ENCODE data around the gene NFU1. TPM values are rescaled to one million over a fixed set of nuclear protein-coding genes. Genes with fewer than 3 reads are reported as not detected.
"Not testable (repeated sequence)": the region's sequence is repeated elsewhere in the genome, so short reads cannot be mapped to it uniquely, and the experiment has no call there.

Gene NFU1
- total RNA-seq, 1 donor from 2014 or later: 42.9 TPM

DNA sequence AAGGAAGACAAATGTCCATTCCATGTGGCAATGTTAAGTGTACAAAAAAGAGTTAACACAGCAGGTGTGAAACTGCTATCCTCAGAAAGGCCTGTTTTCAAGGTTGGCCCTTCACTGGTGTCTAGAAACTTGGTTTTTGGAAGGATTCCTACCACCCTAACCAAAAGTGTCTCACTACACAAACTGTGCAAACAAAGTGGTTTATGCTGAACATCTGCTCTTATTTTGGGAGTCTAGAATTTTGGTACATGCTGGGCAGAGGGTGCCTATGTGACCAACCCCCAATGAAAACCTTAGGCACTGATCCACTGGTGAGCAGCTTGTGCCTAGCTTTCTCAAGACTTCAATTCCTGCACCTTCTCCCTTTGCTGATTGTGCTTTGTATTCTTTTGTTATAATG, 64.5 kb downstream of the NFU1 start:
- H3K27me3 ChIP-seq: no peaks in the 10 kb centered on the region
- H3K27ac ChIP-seq: no peak overlapping the region
- no peak for TF ChIP-seq CTCF (IDR thresholded peaks at IDR 0.05)
- ATAC-seq: no peak
- intact Hi-C loops (cut with DNase I): no loop called here
- no peaks in the 10 kb centered on the region for H3K9me3 ChIP-seq
- H3K4me1 ChIP-seq: peaks cover 5% of the 10 kb centered on the region
- DNase-seq: no peak
- H3K4me3 ChIP-seq: no peak overlapping the region
- H3K36me3 ChIP-seq: peaks cover 52% of the 10 kb centered on the region

- intact Hi-C loops (cut with DNase I): no loop called here
- no peak for TF ChIP-seq CTCF (IDR thresholded peaks at IDR 0.05)
- no peaks in the 10 kb centered on the region for H3K9me3 ChIP-seq
- ATAC-seq (no peak), DNase-seq (no peak)
- no peaks in the 10 kb centered on the region for H3K27me3 ChIP-seq
- H3K27ac ChIP-seq: no peak overlapping the region
- peaks cover 81% of the 10 kb centered on the region for H3K36me3 ChIP-seq
- H3K4me3 ChIP-seq: no peak overlapping the region
- no peaks in the 10 kb centered on the region for H3K4me1 ChIP-seq
Measured at GRCh38 chr2:69369802-69370201, 67.4 kb downstream of the NFU1 start.

- Histone ChIP-seq H3K4me3 (no peak overlapping the region), H3K27me3 (no peaks in the 10 kb centered on the region), H3K27ac (no peak overlapping the region), H3K4me1 (no peaks in the 10 kb centered on the region), H3K36me3 (peaks cover 88% of the 10 kb centered on the region), H3K9me3 (no peaks in the 10 kb centered on the region)
- ATAC-seq: no peak
- intact Hi-C loops (cut with DNase I): no loop called here
- no peak for DNase-seq
- TF ChIP-seq CTCF (IDR thresholded peaks at IDR 0.05): no peak
Measured at GRCh38 chr2:69368588-69368987, 68.6 kb downstream of the NFU1 start.

DNA sequence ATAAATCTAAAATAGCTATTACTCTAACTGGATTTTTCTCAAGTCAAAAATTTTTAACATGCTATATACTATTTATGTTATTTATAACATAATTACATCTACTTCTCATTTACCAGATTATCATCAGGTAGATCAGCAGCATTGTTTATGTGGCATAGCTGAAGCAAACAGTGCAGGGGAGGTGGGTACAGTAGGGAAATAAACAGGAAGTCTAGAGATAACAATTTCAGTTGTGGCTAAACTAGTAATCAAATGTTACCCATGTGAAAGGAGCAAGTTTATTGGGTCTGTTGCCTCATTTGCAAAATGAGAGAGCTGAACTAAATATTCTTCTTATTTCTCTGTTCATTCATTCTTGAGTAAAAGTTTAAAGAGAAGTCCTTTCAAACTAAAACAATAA, 77.9 kb downstream of the NFU1 start:
- ATAC-seq (no peak), DNase-seq (no peak)
- Histone ChIP-seq H3K36me3 (peaks cover 100% of the 10 kb centered on the region), H3K9me3 (no peaks in the 10 kb centered on the region), H3K4me1 (no peaks in the 10 kb centered on the region), H3K27ac (no peak overlapping the region), H3K27me3 (no peaks in the 10 kb centered on the region), H3K4me3 (no peak overlapping the region)
- intact Hi-C loops (cut with DNase I): no loop called here
- TF ChIP-seq CTCF (IDR thresholded peaks at IDR 0.05): no peak

DNA sequence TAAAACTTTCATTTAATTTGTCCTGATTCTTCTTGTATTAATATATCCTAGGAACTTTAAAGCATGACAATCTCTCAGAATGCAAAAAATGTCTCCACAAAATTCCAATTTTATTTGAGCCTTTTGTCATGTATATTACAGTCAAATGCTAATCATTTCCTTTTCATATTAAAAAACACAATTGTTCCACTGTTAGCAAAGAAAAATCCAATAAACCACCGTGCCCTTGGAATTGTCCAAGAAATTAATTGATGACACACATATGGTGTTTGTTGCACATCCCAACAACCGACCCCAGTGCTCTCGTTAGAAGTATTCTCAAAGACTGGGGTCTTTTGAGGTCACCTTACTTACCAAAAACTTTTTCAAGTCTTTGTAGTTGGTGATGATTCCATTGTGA, 78.3 kb downstream of the NFU1 start:
- ATAC-seq (no peak), DNase-seq (no peak)
- H3K27me3 ChIP-seq: no peaks in the 10 kb centered on the region
- no peak overlapping the region for H3K27ac ChIP-seq
- intact Hi-C loops (cut with DNase I): no loop called here
- no peaks in the 10 kb centered on the region for H3K9me3 ChIP-seq
- no peak for TF ChIP-seq CTCF (IDR thresholded peaks at IDR 0.05)
- no peaks in the 10 kb centered on the region for H3K4me1 ChIP-seq
- no peak overlapping the region for H3K4me3 ChIP-seq
- peaks cover 100% of the 10 kb centered on the region for H3K36me3 ChIP-seq

DNA sequence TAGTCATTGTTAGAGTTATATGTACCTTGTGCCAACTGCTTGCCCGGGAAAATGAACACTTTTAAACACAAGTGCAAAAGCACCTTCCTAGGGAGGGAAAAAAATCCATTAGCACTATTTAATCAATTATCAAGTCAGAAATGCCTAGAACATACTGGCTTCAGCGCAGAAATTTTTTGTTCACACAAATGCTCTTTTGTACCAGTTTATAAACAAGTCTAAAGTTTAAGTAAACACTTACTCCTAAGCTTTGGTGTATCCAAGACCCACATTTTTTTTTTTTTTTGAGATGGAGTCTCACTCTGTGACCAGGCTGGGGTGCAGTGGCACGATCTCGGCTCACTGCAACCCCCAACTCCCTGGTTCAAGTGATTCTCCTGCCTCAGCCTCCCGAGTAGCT, 80.8 kb downstream of the NFU1 start:
- Histone ChIP-seq H3K4me1 (no peaks in the 10 kb centered on the region), H3K27me3 (no peaks in the 10 kb centered on the region), H3K4me3 (no peak overlapping the region), H3K27ac (no peak overlapping the region), H3K36me3 (peaks cover 96% of the 10 kb centered on the region), H3K9me3 (no peaks in the 10 kb centered on the region)
- no peak for TF ChIP-seq CTCF (IDR thresholded peaks at IDR 0.05)
- DNase-seq (no peak), ATAC-seq (no peak)
- intact Hi-C loops (cut with DNase I): no loop called here

- peaks cover 96% of the 10 kb centered on the region for H3K36me3 ChIP-seq
Measured at GRCh38 chr2:69354976-69355375, 82.3 kb downstream of the NFU1 start.

More at GRCh38 chr2:69354976-69355375, 82.3 kb downstream of the NFU1 start:
- H3K9me3 ChIP-seq; H3K4me1 ChIP-seq; intact Hi-C loops (cut with DNase I); ATAC-seq; H3K4me3 ChIP-seq; H3K27ac ChIP-seq; DNase-seq; H3K27me3 ChIP-seq: not testable (repeated sequence)

Data from upper lobe of right lung (tissue), 1 donor.